CD4-positive, alpha-beta T cell treated with Interleukin-15 for 4 hours (primary cell): Measurements from ENCODE around the gene POLR1B.
"Not testable (repeated sequence)": the region's sequence is repeated elsewhere in the genome, so short reads cannot be mapped to it uniquely, and the experiment has no call there.

Source experiments
- DNase-seq: peaks from one replicate; pipeline ENCODE4 v3.0.0-alpha.2; 2020; ENCODE audit warnings: low spot score

POLR1B gene

DNA sequence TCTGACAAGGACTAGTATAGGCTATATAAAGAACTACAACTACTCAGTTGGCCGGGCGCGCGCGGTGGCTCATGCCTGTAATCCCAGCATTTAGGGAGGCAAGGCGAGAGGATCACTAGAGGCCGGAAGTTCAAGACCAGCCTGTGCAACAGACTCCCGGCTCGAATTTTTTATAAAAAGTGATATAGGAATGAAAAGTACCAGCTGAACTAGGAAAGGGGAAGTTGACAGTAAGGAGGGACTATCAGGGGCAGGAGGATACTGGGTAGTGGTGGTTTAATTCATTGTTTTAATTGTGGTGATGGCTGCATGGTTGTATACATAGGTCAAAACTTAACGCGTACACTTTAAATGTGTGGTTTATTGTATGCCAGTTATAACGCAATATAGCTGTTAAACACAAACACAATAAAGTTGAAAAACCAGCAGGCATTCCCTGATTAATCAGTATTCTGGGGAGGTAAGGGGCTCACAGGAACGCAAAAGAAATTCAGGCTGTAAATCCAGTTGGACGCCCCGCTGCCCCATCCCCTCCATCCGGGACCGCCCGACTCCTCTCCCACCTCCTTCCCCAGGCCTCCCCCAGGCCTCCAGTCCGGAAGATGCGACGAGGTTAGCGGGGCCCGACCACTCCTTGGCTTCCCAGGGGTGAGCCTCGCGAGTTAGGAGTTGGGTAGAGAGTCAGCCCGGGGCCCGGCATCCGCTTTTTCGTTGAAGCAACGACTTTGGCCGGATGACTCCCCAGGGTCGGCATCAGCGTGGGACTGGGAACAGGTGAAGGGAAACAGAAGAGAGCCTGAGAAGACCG is 746 bp upstream of the POLR1B start:
- DNase-seq = peak; percentile 61

DNA sequence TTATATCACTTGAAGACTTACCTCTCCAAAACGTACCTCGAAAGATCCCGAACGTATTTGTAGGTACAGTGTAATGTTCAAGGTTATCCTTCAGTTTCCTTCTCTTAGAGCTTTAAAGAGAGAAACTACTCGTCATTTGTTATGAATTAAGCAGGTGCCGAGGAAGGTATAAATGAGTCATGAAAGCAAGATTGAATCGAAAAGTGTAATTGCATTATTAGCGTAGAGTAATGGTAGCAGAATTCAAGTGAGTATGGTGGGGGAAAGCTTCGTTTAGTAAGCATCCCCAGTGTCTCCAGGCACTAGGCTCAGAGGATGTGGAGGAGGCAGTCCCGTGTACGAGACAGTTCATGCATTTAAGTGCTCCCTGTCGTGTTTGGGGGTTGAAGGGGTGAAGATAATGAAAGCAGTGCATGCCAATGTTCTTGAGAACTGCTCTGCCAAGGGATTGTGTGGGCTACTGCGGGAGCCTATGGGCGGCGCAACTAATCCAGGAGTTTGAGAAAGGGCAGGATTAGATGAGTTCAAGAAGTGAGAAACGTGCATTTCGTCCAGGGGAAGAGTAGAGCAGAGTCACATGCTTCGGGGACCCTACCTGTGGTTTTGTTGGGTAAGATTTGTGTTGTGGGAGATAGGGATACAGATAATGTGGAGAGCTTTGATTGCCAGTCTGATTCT is 858 bp downstream of the POLR1B start:
- no peak for DNase-seq

DNA sequence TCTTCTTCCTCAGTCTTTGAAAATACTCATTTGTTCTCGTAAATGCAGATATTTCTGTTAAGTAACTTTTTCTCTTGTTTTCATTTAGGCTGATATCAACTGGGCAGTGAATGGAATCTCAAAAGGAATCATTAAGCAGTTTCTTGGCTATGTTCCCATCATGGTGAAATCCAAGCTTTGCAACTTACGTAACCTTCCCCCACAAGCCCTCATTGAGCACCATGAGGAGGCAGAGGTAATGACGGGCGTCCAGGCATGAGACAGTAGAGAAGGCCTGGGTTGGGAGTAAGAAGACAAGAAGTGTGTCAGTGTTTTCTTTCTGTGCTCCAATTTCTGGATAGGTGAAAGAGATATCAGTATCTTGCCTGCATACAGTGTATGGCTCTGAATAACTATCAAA is 5.1 kb downstream of the POLR1B start:
- no peak for DNase-seq

DNA sequence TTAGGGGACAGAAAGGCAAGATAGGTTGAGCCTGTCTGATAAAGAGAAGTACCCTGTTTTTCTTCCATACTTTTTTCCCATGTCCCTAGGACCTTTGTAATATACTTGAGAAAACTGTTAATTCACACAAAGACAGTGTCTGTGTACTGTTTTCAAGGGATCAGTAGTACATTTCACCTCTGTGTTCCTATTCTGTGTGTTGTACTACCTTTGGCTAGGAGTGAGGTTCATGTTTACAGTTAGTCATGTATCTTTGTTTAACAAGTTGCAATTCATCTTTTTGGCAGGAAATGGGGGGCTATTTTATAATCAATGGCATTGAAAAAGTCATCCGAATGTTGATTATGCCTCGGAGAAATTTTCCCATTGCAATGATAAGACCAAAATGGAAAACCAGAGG is 6.7 kb downstream of the POLR1B start:
- DNase-seq = no peak

DNA sequence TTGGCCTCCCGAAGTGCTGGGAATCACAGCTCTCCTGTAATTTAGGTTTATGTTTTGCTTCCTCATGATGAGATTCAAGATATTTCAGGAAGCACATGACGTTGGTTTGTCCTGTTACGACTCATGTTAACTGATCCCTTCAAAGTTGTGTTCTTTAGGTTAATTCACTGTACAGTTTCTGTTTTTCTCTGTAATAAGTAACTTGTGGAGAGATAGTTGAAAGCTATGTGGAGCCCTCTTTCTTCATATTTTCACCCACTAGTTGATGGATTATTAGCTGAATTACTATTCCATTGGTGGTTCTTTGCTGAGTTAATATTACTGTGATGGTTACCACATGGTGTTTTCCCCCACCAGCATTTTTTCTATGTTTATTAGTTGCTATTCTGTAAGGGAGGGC is 23.8 kb downstream of the POLR1B start:
- no peak for DNase-seq

DNA sequence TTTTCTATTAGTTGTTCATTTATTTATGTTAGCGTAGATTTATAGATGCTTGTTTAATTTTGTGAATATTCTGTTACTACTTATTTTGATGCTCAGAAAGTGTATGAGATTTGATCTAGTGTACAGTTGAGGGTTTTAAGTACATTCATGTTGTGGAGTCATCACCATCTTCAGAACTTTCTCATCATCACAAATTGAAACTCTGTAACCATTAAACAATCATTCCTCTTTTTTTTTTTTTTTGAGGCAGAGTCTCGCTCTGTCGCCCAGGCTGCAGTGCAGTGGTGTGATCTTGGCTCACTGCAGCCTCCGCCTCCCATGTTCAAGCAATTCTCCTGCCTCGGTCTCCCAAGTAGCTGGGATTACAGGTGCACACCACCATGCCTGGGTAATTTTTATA is 24.2 kb downstream of the POLR1B start:
- not testable (repeated sequence) for DNase-seq

DNA sequence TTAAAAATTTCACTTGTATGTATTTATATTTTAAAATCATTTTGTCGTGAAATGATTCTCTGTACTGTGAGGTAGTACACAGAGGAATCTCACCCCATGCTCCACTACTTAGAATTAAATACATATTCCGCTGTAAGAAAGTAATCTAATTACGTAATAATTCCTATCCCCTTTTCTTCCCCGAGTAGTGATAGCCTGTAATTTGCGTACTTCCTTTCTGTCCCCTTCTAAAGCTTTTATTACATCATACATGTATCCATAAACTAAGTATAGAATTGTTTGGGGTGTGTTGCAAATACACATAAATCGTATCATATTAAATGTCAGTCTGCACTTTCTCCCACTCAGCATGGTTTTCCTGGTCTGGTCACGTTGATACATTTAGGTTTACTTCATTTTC is 29.7 kb downstream of the POLR1B start:
- DNase-seq = no peak

DNA sequence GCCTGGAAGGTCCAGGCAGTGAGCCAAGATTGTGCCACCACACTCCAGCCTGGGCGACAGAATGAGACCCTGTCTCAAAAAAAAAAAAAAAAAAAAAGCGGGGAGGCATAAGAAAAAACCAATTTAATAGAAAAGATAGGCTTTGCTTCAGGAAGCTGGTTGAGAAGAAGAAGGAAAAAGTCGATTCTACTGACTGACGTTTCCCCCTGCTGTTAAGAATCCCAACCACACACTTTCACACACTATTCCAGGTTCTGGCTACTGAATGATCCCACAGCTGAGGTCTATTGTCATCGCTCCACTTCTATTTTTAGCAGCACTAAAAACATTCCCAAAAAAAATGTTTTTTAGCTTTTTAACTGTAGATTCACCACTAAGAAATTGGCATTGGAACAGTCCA is 35.5 kb downstream of the POLR1B start:
- DNase-seq = no peak

DNA sequence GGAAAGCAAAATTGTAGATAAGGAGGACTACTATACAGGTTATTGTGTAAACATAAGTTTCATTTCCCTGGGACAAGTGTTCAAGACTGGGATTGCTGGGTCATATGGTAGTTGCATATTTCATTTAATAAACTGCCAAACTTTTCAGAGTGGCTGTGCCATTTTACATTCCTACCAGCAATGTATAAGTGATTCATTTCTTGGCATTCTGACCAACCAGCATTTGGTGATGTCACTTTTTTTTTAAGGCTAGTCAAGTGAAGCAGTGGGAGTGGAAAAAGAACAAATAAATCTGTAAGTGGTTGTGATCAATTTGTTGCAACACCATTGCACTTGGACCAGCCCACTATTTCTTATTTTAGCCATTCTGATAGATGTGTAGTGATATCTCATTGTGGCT is 37.0 kb downstream of the POLR1B start:
- no peak for DNase-seq

DNA sequence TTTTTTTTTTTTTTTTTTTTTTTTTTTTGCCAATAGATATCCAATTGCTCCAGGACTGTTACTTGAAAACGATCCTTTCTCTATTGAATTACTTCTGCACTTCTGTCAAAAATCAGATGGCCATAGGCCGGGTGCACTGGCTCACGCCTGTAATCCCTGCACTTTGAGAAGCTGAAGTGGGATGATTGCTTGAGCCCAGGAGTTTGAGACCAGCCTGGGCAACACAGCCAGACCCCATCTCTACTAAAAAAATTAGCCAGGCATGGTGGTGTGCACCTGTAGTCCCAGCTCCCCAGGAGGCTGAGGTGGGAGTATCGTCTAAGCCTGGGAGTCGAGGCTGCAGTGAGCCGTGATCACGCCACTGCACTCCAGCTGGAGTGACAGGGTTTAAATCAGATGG is 37.8 kb downstream of the POLR1B start:
- no peak for DNase-seq

DNA sequence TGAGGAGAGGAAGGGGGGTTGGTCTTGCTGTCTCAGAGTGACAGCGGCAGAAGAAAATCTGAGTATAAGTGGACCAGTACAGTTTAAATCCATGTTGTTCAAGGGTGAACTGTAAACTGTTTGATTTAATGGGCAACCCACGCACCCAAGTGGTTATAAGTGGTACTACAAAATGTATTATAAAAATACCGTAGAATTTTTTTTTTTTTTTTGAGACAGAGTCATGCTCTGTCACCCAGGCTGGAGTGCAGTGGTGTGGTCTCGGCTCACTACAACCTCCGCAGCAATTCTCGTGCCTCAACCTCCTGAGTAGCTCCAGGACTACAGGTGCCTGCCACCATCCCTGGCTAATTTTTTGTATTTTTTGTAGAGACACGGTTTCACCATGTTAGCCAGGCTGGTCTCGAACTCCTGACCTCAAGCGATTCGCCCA is 40.1 kb downstream of the POLR1B start:
- DNase-seq = peak; percentile 70

DNA sequence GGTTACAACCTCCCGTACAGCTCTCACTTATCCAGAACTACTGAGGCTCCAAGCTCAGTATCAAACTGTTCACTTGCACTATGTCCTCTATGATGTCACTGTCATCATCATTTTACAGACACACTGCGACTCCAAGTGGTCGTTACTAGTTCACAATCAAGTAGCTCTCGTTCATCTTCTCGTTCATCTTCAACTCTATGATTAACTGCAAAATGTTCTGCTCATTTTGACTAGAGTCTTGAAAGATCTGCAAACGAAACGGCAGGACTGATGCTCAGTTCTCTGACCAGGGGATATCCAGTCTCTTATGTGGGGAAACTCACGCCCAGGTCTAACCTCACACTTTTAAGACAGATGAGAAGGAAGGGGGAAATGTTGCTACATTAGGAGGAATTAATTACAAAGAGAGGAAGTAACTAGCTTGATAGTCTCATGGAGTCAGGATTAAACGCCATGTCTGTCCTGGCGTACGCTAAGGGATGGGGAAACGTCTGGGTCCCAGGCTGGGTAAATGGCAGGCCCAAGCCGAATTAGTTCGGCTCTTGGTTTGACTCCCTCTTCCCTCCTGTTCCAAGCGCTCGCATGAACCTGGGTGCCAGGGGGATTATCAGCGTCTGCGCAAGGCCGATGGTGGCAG is 41.4 kb downstream of the POLR1B start:
- peak; percentile 7 for DNase-seq

DNA sequence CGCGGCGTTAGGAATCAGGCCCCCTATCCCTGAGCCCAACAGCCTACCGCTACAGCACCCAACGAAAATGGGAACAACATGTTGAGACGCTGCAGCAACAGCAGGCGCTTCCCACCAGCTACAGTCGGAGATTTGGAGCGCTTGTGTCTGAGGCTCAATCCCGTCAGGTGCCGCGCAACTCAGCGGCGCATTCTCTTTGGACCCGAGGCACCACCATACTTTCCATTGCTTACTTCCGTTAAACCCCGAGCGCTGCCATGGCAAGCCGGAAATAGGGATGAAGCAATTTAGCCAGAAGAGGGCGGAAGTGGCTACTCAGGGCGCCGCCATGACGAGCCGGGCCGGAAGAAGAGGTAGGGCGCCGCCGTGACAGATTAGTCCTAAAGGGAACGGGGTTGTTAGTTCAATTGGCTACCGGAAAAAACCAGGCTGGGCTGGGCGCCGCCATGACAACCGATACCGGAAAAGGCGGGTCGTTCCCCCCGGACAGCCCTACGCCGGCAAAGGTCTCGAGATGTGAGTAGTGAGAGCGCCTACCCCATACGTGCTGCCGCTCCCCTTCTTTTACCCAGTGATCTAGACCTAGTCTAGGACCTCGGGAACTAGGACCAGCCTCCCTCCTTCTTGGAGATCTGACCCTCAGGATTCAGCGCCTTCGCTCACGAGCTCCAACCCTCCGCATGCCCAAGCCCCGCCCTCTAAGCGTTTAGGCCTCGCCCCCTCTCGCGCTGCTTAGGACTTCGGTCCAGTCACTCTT is 42.0 kb downstream of the POLR1B start, which contains the start of gene CHCHD5:
TSS of gene CHCHD5 (plus strand) at position 476 of the 757 bp plus-strand sequence. CDS start at position 515, 39 bp downstream.
- peak; percentile 94 for DNase-seq

DNA sequence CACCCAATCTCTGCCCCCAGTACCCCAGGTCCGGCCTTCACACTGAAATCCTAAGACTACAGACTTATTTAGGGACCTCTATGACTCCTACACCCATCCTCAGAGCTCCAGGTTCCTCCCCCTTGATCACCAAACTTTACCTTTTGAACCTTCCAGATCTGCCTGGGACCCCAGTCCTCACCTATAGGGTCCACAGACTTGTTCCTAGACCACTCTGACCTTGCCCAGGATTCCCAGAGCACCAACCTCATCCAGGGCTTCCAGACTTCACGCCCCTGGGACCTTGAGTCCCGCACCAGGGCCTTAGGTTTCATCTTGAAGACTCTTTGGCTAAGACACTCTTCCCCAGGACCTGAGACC is 42.6 kb downstream of the POLR1B start:
- no peak for DNase-seq

DNA sequence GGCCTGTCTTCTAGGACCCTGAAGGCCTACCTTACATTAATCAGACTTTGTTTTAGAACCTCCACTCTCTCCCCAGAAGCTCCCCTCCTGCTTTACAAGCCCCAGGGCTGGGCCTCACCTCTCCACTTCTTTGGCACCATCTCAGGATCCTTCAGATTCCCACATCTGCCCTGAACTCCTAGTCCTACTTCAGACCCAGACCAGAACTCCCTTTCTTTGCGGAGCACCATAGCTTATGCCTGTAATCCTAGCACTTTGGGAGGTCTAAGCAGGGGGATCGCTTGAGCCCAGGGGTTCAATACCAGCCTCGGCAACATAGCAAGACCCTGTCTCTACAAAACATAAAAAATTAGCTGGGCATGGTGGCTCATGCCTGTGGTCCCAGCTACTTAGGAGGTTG is 43.1 kb downstream of the POLR1B start:
- no peak for DNase-seq

DNA sequence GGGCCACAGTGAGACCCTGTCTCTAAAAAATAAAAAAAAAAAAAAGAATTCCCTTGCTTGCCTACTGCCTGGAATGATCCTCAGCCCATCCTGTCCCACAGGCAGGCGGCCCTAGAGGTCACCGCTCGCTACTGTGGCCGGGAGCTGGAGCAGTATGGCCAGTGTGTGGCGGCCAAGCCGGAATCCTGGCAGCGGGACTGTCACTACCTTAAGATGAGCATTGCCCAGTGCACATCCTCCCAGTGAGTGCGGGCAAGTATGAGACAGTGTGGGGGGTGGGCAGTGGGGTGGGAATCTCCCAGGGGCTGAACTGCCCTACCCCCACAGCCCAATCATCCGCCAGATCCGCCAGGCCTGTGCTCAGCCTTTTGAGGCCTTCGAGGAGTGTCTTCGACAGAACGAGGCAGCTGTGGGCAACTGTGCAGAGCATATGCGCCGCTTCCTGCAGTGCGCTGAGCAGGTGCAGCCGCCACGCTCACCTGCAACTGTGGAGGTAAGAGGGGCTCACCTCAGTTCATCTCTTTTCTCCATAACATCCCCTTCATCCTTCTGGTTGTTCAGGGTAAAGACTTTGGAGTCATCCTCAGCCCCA is 43.7 kb downstream of the POLR1B start:
- DNase-seq = no peak

DNA sequence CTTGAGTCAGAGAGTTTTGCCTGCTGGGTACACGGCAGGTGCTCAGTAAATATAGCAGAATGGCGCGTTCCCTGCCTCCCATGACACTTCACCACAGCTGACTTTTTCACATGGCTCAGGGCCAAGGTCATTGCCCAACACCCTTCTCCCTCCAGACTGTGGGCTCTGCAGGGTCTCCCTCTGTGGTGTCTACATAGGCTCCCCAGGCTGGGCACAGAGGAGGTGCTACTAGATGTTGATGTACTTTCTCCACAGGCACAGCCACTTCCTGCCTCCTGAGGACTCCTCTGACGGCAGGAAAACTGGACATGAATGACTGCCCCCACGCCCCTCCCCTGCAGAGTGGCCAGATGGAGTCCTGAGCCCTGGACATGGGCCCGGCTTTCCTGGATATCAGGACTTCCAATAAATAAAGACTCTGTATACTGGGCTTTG is 46.4 kb downstream of the POLR1B start:
- no peak for DNase-seq

DNA sequence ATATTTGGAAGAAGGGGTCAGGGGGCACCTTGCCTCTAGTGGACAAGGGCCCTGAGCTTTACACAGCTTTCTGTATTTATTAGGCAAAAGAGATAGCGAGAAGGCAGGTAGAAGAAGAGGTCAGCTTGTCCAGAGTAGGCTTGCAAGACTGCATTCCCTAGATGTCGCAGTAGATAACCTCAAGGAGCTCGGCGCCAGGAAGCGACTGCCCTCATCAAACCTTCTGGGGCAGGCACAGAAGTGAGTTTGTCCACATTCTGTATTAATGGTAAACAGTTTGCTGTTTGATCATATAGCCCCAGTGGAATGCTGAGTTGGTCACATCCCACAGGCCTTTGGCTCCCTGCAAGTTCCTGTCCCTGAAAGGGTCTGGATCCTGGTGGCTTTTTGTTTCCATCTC is 49.1 kb downstream of the POLR1B start:
- no peak for DNase-seq

DNA sequence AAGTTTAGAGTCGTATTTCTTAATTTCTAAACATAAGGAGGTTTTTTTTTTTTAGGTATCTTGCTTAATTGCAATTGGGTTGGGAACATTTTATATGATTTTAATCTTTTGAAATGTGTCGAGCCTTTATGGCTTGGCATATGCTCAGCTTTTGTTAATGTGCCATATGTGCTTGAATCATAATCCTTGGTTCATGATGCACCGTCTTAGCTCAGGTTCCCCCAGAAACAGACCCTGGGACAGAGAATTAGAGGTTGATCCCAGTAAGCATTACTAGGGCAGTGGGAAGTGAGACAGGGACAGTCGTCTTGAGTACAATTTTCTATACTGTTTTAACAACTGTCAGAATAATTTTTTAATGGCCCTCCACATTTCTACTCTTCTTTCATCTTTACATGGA is 51.5 kb downstream of the POLR1B start:
- DNase-seq = no peak

DNA sequence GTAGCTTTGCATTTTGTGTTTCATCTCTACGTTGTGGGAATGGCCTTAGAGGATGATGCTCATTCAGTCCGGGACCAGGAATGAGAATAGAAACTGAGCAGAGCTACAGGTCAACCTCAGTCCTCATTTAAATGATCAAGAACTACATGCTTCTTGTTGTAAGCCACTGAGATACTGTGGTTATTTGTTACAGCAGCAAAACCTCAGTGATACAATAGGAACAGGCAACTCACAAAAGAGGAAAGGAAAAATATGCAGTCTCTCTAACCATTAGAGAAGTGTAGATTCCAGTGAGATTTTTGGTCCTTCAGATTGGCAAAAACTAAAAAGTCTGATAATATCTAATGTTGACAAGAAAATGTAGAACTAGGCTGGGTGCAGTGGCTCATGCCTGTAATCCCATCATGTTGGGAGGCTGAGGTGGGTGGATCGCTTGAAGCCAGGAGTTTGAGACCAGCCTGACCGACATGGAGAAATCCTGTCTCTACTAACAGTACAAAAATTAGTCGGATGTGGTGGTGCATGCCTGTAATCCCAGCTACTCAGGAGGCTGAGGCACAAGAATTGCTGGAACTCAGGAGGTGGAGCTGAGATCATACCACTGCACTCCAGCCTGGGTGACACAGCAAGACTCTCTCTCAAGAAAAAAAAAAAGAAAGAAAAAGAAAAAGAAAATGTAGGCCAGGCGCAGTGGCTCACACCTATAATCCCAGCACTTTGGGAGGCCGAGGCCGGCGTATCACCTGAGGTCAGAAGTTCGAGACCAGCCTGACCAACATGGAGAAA is 55.5 kb downstream of the POLR1B start:
- DNase-seq = no peak

DNA sequence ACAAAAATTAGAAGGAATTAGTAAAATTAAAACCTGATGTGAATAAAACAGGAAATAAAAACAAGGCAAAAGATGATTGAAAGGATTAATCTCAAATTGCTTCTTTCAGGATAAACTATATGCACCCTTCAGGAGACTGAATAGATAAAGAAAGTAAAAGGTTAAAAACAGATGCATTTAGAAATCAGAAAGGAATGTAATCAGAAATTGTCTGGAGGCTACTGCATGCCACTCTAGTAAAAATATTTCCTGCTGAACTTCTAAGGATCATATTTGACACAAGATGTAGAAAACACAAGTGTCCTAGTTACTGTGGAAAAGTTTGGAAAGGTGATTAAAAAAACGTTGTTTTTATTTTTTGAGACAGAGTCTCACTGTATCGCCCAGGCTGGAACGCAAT is 58.4 kb downstream of the POLR1B start:
- DNase-seq = no peak
